Measurements from ENCODE around the gene ARFGAP3. TPM values are rescaled to one million over a fixed set of nuclear protein-coding genes. Genes with fewer than 3 reads are reported as not detected.

The ARFGAP3 gene
- total RNA-seq, 1 experiment from 2014 or later: 15.0 TPM

DNA sequence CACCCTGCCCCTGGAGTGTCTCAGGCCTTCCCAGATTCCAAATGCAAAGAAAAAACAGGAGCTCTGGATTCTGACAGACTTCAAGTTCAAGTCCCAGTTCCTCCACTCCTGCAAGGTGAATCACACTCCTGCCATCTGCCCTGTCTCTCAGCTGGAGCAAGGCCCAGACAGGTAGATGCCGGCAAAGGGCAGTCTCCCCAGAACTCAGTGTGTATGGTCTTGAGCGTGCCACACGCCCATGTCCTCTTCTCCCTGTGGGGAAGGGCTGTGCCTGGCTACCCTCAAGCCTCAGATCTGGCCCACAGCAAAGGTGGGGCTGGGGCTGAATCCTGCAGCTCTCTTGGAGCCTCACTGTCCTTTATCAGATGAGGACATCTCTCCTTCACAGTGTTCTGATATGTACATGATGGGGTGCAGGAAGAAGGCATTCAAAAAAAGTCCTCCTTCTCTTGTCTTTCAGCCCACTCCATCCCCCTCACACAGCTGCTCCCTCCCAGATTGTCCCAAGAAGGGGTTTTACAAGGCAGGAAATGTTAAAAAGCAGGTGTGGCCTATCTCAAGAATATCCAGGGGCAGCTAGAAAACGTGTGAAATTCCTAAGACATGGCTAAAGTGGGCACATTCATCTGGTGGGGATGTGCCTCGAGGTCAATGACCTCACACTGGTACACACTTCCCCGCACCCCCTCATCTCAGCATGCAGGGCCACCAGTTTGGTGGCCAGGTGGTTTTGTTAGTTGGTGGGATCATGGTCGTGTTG is 27.7 kb upstream of the ARFGAP3 start:
- Histone ChIP-seq H3K27ac (ENCODE audit: insufficient read length, low read depth, low read length) (no peak overlapping the region), H2BK15ac (ENCODE audit: low read depth, low read length) (no peak overlapping the region), H3K9me3 (ENCODE audit: control insufficient read depth, low read depth, low read length) (no peaks in the 10 kb centered on the region), H3K27me3 (ENCODE audit: insufficient read depth, low read length) (no peaks in the 10 kb centered on the region), H4K5ac (ENCODE audit: insufficient read length, low read depth, low read length) (no peak overlapping the region), H2BK120ac (ENCODE audit: low read depth, low read length, poor library complexity, severe bottlenecking) (no peak overlapping the region), H2AFZ (ENCODE audit: low read length) (no peak overlapping the region), H2AK5ac (ENCODE audit: insufficient read length, low read length) (no peak overlapping the region), H3K23ac (ENCODE audit: insufficient read length, low read depth, low read length) (no peak overlapping the region), H4K20me1 (ENCODE audit: control insufficient read depth, insufficient read depth, insufficient read length) (no peaks in the 10 kb centered on the region), H3K14ac (ENCODE audit: insufficient read depth, low read length) (no peak overlapping the region), H3T11ph (ENCODE audit: low read length) (no peak overlapping the region), H3K4ac (ENCODE audit: low read depth, low read length) (no peak overlapping the region), H2BK20ac (ENCODE audit: low read depth, low read length, poor library complexity, severe bottlenecking) (no peak overlapping the region), H3K4me1 (ENCODE audit: insufficient read depth, low read length) (no peaks in the 10 kb centered on the region), H3K4me2 (ENCODE audit: insufficient read depth, insufficient read length, low read length) (no peak overlapping the region), H4K91ac (ENCODE audit: insufficient read length, low read depth, low read length) (no peak overlapping the region), H3K18ac (ENCODE audit: insufficient read length, low read depth, low read length) (no peak overlapping the region), H3K79me1 (ENCODE audit: insufficient read depth, low read depth, low read length, poor library complexity, severe bottlenecking) (no peaks in the 10 kb centered on the region), H4K8ac (replicated peaks; ENCODE audit: insufficient read length, low read depth, low read length) (no peak overlapping the region), H3K23me2 (ENCODE audit: insufficient read length, low read depth, low read length, poor library complexity, severe bottlenecking) (no peaks in the 10 kb centered on the region), H3K56ac (ENCODE audit: insufficient read length, low read depth, low read length) (no peak overlapping the region), H2BK12ac (ENCODE audit: insufficient read length, low read depth, low read length) (no peak overlapping the region), H3K9ac (ENCODE audit: extremely low read depth, insufficient read length, low read length) (no peak overlapping the region), H2BK5ac (ENCODE audit: insufficient read length, low read length) (no peak overlapping the region), H3K79me2 (ENCODE audit: insufficient read depth, low read length) (no peaks in the 10 kb centered on the region)
- Mint-ChIP-seq H3K36me3 (ENCODE audit: insufficient read depth in 1 of 3, low read depth in 3 of 3) (peaks cover 14 to 65% (median 51%) of the 10 kb centered on the region in 3 experiments; a peak in 6 of 7 replicates), H3K4me1 (peaks cover 10 to 13% of the 10 kb centered on the region in 2 experiments), H3K4me3 (no peak overlapping the region), H3K27ac (no peak overlapping the region), H3K27me3 (ENCODE audit: low read depth) (no peaks in the 10 kb centered on the region), H3K9me3 (no peaks in the 10 kb centered on the region)
- no peak for DNase-seq
- WGBS (ENCODE audit: extremely low coverage, insufficient read length, low lambda C conversion rate): no CpG with 5 or more reads among the region's 7 CpGs
- TF ChIP-seq, protein P1, sequence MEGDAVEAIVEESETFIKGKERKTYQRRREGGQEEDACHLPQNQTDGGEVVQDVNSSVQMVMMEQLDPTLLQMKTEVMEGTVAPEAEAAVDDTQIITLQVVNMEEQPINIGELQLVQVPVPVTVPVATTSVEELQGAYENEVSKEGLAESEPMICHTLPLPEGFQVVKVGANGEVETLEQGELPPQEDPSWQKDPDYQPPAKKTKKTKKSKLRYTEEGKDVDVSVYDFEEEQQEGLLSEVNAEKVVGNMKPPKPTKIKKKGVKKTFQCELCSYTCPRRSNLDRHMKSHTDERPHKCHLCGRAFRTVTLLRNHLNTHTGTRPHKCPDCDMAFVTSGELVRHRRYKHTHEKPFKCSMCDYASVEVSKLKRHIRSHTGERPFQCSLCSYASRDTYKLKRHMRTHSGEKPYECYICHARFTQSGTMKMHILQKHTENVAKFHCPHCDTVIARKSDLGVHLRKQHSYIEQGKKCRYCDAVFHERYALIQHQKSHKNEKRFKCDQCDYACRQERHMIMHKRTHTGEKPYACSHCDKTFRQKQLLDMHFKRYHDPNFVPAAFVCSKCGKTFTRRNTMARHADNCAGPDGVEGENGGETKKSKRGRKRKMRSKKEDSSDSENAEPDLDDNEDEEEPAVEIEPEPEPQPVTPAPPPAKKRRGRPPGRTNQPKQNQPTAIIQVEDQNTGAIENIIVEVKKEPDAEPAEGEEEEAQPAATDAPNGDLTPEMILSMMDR (conservative IDR thresholded peaks at IDR 0.05): no peak

All from H9 (cell line).